ENCODE measurements around the gene MLNR. TPM values are rescaled to one million over a fixed set of nuclear protein-coding genes. Genes with fewer than 3 reads are reported as not detected.
A peak's percentile ranks its signal among the peaks of the same experiment; 100 is the strongest.

Gene MLNR
- total and polyA plus RNA-seq, 2 donors (not counting 1 experiment from before 2014, with no cell fraction given): not detected

GRCh38 chr13:49220856-49221589 is 885 bp downstream of the MLNR start:
- H2AFZ ChIP-seq (ENCODE audit: low read length): no peak overlapping the region
- H3K4me1 ChIP-seq (ENCODE audit: control insufficient read depth, extremely low read depth, insufficient read depth, low read length): no peaks in the 10 kb centered on the region
- no peaks in the 10 kb centered on the region for H4K20me1 ChIP-seq (ENCODE audit: control insufficient read depth, extremely low read depth, insufficient read depth, low read length)
- peaks cover 57% of the 10 kb centered on the region for H3K27me3 ChIP-seq (ENCODE audit: control insufficient read depth, insufficient read depth, low read length)
- TF ChIP-seq CTCF (conservative IDR thresholded peaks at IDR 0.05 in 1 of 2, IDR thresholded peaks at IDR 0.05 in 1 of 2; ENCODE audit: low read depth in 1 of 2, low read length in 2 of 2) (no peak), EZH2 (IDR thresholded peaks at IDR 0.05; ENCODE audit: low read length, missing control alignments) (peak; percentile 89)
- no peak overlapping the region for H3K27ac ChIP-seq (ENCODE audit: insufficient read depth, low read length)
- peak in 1 of 2 donors; percentile 16 for DNase-seq (ENCODE audit: low read depth in 2 of 2)
- no peaks in the 10 kb centered on the region for H3K36me3 ChIP-seq (ENCODE audit: control insufficient read depth, insufficient read depth, low read length)
- H3K4me2 ChIP-seq (ENCODE audit: extremely low read depth, insufficient read depth, low read length): no peak overlapping the region
- no peaks in the 10 kb centered on the region for H3K9me3 ChIP-seq (ENCODE audit: control insufficient read depth, insufficient read depth, low read depth, low read length)
- no peak overlapping the region for H3K9ac ChIP-seq (ENCODE audit: insufficient read depth, low read length)
- H3K4me3 ChIP-seq (replicated peaks in 1 of 4; ENCODE audit: control extremely low read depth in 1 of 4, insufficient read depth in 1 of 4, low read depth in 3 of 4, low read length in 4 of 4): no peak overlapping the region
- H3K79me2 ChIP-seq (ENCODE audit: control insufficient read depth, insufficient read depth, low read length): no peaks in the 10 kb centered on the region

GRCh38 chr13:49221590-49221965 is 1.4 kb downstream of the MLNR start:
- Histone ChIP-seq H3K36me3 (ENCODE audit: control insufficient read depth, insufficient read depth, low read length) (no peaks in the 10 kb centered on the region), H2AFZ (ENCODE audit: low read length) (no peak overlapping the region), H3K9ac (ENCODE audit: insufficient read depth, low read length) (no peak overlapping the region), H3K79me2 (ENCODE audit: control insufficient read depth, insufficient read depth, low read length) (no peaks in the 10 kb centered on the region), H3K4me2 (ENCODE audit: extremely low read depth, insufficient read depth, low read length) (no peak overlapping the region), H3K4me1 (ENCODE audit: control insufficient read depth, extremely low read depth, insufficient read depth, low read length) (no peaks in the 10 kb centered on the region), H3K27me3 (ENCODE audit: control insufficient read depth, insufficient read depth, low read length) (peaks cover 57% of the 10 kb centered on the region), H4K20me1 (ENCODE audit: control insufficient read depth, extremely low read depth, insufficient read depth, low read length) (no peaks in the 10 kb centered on the region), H3K4me3 (replicated peaks in 1 of 4; ENCODE audit: control extremely low read depth in 1 of 4, insufficient read depth in 1 of 4, low read depth in 3 of 4, low read length in 4 of 4) (no peak overlapping the region), H3K27ac (ENCODE audit: insufficient read depth, low read length) (no peak overlapping the region), H3K9me3 (ENCODE audit: control insufficient read depth, insufficient read depth, low read depth, low read length) (no peaks in the 10 kb centered on the region)
- no peak for TF ChIP-seq EZH2 (IDR thresholded peaks at IDR 0.05; ENCODE audit: low read length, missing control alignments)
- no peak for DNase-seq (ENCODE audit: low read depth in 2 of 2)

GRCh38 chr13:49225223-49226042 is 5.3 kb downstream of the MLNR start:
- no peak for DNase-seq (ENCODE audit: low read depth in 2 of 2)

More at GRCh38 chr13:49225223-49226042, 5.3 kb downstream of the MLNR start:
- Histone ChIP-seq H3K9ac (ENCODE audit: insufficient read depth, low read length) (no peak overlapping the region), H3K36me3 (ENCODE audit: control insufficient read depth, insufficient read depth, low read length) (no peaks in the 10 kb centered on the region), H3K79me2 (ENCODE audit: control insufficient read depth, insufficient read depth, low read length) (no peaks in the 10 kb centered on the region), H3K27ac (ENCODE audit: insufficient read depth, low read length) (no peak overlapping the region), H3K4me2 (ENCODE audit: extremely low read depth, insufficient read depth, low read length) (no peak overlapping the region), H3K4me1 (ENCODE audit: control insufficient read depth, extremely low read depth, insufficient read depth, low read length) (no peaks in the 10 kb centered on the region), H3K9me3 (ENCODE audit: control insufficient read depth, insufficient read depth, low read depth, low read length) (no peaks in the 10 kb centered on the region), H4K20me1 (ENCODE audit: control insufficient read depth, extremely low read depth, insufficient read depth, low read length) (no peaks in the 10 kb centered on the region), H2AFZ (ENCODE audit: low read length) (no peak overlapping the region), H3K27me3 (ENCODE audit: control insufficient read depth, insufficient read depth, low read length) (peaks cover 34% of the 10 kb centered on the region), H3K4me3 (replicated peaks in 1 of 4; ENCODE audit: control extremely low read depth in 1 of 4, insufficient read depth in 1 of 4, low read depth in 3 of 4, low read length in 4 of 4) (no peak overlapping the region)
- TF ChIP-seq EZH2 (IDR thresholded peaks at IDR 0.05; ENCODE audit: low read length, missing control alignments): no peak
